GM12892 (cell line): ENCODE results near the gene SLC6A17.

ENCODE experiments used
- POLR2A ChIP-seq: IDR thresholded peaks from 2 replicates; pipeline ENCODE4 v1.6.1; 2011; ENCODE audit warnings: low read depth, low read length, control low read depth
- POLR2AphosphoS5 ChIP-seq: IDR thresholded peaks from 2 replicates; pipeline ENCODE4 v1.6.1; 2011; ENCODE audit warnings: low read depth, low read length, control low read depth
- TAF1 ChIP-seq: IDR thresholded peaks from 2 replicates; pipeline ENCODE4 v1.6.1; 2011; ENCODE audit warnings: low read depth, mild to moderate bottlenecking, control low read depth, low read length, borderline replicate concordance

- TF ChIP-seq POLR2A (no peak), POLR2AphosphoS5 (no peak), TAF1 (no peak)
These were observed 20.1 kb upstream of the SLC6A17 start for GRCh38 chr1:110130113-110130591.
